KOPT-K1 (cell line): ENCODE measurements around the gene SCAP.

ENCODE experiments used
- H3K27ac ChIP-seq: fragments of 200-600 bp; sonication (generic); 2 replicates; pipeline ENCODE4 v1.5.1; 2016; ENCODE audit warnings: antibody characterized with exemption, mild to moderate bottlenecking, low read depth, low read length; ENCODE audit not compliant: poor library complexity, severe bottlenecking
- H3K36me3 ChIP-seq: fragments of 200-600 bp; sonication (generic); 2 replicates; pipeline ENCODE4 v1.5.1; 2017; ENCODE audit warnings: antibody characterized with exemption, mild to moderate bottlenecking, low read length, moderate library complexity; ENCODE audit not compliant: insufficient read depth
- H3K9me3 ChIP-seq: fragments of 200-600 bp; sonication (generic); 2 replicates; pipeline ENCODE4 v1.5.1; 2017; ENCODE audit warnings: antibody characterized with exemption, low read length, mild to moderate bottlenecking; ENCODE audit not compliant: insufficient read depth, poor library complexity, severe bottlenecking

Gene SCAP

GRCh38 chr3:47418167-47419082 lies 57.3 kb downstream of the SCAP start:
- peaks cover 89% of the 10 kb centered on the region for H3K36me3 ChIP-seq
- H3K9me3 ChIP-seq = no peaks in the 10 kb centered on the region
- no peak overlapping the region for H3K27ac ChIP-seq

GRCh38 chr3:47416041-47416440 lies 59.7 kb downstream of the SCAP start:
- peaks cover 92% of the 10 kb centered on the region for H3K36me3 ChIP-seq
- H3K27ac ChIP-seq = no peak overlapping the region
- H3K9me3 ChIP-seq = no peaks in the 10 kb centered on the region

GRCh38 chr3:47414666-47415587 lies 60.8 kb downstream of the SCAP start:
- Histone ChIP-seq H3K36me3 (peaks cover 93% of the 10 kb centered on the region), H3K27ac (no peak overlapping the region), H3K9me3 (no peaks in the 10 kb centered on the region)

GRCh38 chr3:47414161-47414564 lies 61.6 kb downstream of the SCAP start:
- H3K27ac ChIP-seq = no peak overlapping the region
- H3K36me3 ChIP-seq = peaks cover 93% of the 10 kb centered on the region
- no peaks in the 10 kb centered on the region for H3K9me3 ChIP-seq

GRCh38 chr3:47413751-47414150 lies 62.0 kb downstream of the SCAP start:
- Histone ChIP-seq H3K9me3 (no peaks in the 10 kb centered on the region), H3K36me3 (peaks cover 93% of the 10 kb centered on the region), H3K27ac (no peak overlapping the region)

- H3K36me3 ChIP-seq = peaks cover 93% of the 10 kb centered on the region
These were observed 62.8 kb downstream of the SCAP start for GRCh38 chr3:47412842-47413520.

GRCh38 chr3:47412453-47412756 lies 63.3 kb downstream of the SCAP start:
- H3K9me3 ChIP-seq = no peaks in the 10 kb centered on the region
- H3K27ac ChIP-seq = no peak overlapping the region
- H3K36me3 ChIP-seq = peaks cover 96% of the 10 kb centered on the region

More at GRCh38 chr3:47412842-47413520, 62.8 kb downstream of the SCAP start:
- no peaks in the 10 kb centered on the region for H3K9me3 ChIP-seq
- H3K27ac ChIP-seq = no peak overlapping the region

DNA sequence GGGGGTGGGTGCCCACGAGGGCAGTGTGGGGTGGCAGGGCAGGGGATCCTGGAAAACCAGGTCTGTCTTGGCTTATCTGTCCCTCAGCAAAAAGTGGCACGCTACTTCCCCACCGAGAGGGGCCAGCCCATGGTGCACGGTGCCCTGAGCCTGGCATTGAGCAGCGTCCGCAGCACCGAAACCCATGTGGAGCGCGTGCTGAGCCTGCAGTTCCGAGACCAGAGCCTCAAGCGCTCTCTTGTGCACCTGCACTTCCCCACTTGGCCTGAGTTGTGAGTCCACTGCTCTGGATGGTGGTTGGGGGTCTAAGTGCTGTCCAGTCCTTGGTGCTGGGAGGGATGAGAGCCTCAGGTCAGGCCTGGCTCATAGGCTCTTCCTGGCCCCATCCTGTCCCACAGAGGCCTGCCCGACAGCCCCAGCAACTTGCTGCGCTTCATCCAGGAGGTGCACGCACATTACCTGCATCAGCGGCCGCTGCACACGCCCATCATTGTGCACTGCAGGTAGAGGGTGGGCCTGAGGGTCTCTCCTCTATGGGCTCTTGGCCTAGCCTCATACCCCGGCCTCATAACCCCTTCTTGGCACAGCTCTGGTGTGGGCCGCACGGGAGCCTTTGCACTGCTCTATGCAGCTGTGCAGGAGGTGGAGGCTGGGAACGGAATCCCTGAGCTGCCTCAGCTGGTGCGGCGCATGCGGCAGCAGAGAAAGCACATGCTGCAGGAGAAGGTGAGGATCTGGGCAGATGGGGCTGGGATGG lies 63.9 kb downstream of the SCAP start:
- no peak overlapping the region for H3K27ac ChIP-seq
- H3K36me3 ChIP-seq = peaks cover 96% of the 10 kb centered on the region
- no peaks in the 10 kb centered on the region for H3K9me3 ChIP-seq

GRCh38 chr3:47410801-47411646 lies 64.7 kb downstream of the SCAP start:
- H3K9me3 ChIP-seq = no peaks in the 10 kb centered on the region
- H3K36me3 ChIP-seq = peaks cover 99% of the 10 kb centered on the region
- H3K27ac ChIP-seq = no peak overlapping the region

- Histone ChIP-seq H3K9me3 (no peaks in the 10 kb centered on the region), H3K27ac (no peak overlapping the region), H3K36me3 (peaks cover 99% of the 10 kb centered on the region)
These were observed 65.4 kb downstream of the SCAP start for GRCh38 chr3:47410417-47410720.

DNA sequence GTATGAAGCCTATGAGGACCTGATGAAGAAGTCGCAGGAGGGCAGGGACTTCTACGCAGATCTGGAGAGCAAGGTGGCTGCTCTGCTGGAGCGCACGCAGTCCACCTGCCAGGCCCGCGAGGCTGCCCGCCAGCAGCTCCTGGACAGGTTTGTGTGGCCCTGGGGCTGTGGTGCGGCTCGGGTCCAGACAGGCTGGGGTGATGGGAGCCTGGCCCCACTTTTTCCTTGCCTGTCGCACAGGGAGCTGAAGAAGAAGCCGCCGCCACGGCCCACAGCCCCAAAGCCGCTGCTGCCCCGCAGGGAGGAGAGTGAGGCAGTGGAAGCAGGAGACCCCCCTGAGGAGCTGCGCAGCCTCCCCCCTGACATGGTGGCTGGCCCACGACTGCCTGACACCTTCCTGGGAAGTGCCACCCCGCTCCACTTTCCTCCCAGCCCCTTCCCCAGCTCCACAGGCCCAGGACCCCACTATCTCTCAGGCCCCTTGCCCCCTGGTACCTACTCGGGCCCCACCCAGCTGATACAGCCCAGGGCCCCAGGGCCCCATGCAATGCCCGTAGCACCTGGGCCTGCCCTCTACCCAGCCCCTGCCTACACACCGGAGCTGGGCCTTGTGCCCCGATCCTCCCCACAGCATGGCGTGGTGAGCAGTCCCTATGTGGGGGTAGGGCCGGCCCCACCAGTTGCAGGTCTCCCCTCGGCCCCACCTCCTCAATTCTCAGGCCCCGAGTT lies 65.9 kb downstream of the SCAP start:
- H3K9me3 ChIP-seq = no peaks in the 10 kb centered on the region
- H3K27ac ChIP-seq = no peak overlapping the region
- H3K36me3 ChIP-seq = peaks cover 94% of the 10 kb centered on the region

DNA sequence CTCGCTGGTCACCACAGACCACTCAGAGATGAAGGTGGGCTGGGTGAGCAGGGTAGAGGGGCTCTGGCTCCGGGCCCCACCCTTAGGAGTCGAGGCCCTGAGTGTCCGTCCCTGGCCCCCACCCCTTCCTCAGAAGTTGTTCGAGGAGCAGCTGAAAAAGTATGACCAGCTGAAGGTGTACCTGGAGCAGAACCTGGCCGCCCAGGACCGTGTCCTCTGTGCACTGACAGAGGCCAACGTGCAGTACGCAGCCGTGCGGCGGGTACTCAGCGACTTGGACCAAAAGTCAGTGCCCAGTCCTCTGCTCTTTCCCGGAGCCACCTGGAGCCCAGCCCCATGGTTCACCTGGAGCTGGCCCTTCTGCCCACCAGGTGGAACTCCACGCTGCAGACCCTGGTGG lies 66.5 kb downstream of the SCAP start:
- Histone ChIP-seq H3K36me3 (peaks cover 88% of the 10 kb centered on the region), H3K27ac (no peak overlapping the region), H3K9me3 (no peaks in the 10 kb centered on the region)

GRCh38 chr3:47408839-47409229 lies 66.9 kb downstream of the SCAP start:
- no peaks in the 10 kb centered on the region for H3K9me3 ChIP-seq
- peaks cover 86% of the 10 kb centered on the region for H3K36me3 ChIP-seq
- H3K27ac ChIP-seq = no peak overlapping the region
